ENCODE results near the gene ARSB. TPM values are rescaled to one million over a fixed set of nuclear protein-coding genes. Genes with fewer than 3 reads are reported as not detected.

ARSB gene
- total RNA-seq, 4 donors from 2014 or later = 10.0 to 17.4 (median 13.9) TPM

- no peak for DNase-seq
- intact Hi-C loops (cut with DNase I) = no loop called here
- H3K9me3 ChIP-seq = no peaks in the 10 kb centered on the region
- no peak overlapping the region for H3K4me3 ChIP-seq (replicated peaks in 1 of 3)
- no peaks in the 10 kb centered on the region for H3K4me1 ChIP-seq
- WGBS, 2 donors = 90 to 93% methylated on average over 2 of the region's 2 CpGs
- no peaks in the 10 kb centered on the region for H3K27me3 ChIP-seq
- TF ChIP-seq CTCF (IDR thresholded peaks at IDR 0.05) = no peak
- TF ChIP-seq POLR2A (IDR thresholded peaks at IDR 0.05) = no peak
- no peaks in the 10 kb centered on the region for H3K36me3 ChIP-seq
- no peak overlapping the region for H3K27ac ChIP-seq
Observed at GRCh38 chr5:78758169-78758839, 226.8 kb downstream of the ARSB start.

GRCh38 chr5:78757269-78758053 lies 227.6 kb downstream of the ARSB start:
- no peaks in the 10 kb centered on the region for H3K4me1 ChIP-seq
- DNase-seq = no peak
- 82% methylated on average over 7 of the region's 7 CpGs for WGBS, 2 donors
- intact Hi-C loops (cut with DNase I) = no loop called here
- H3K27ac ChIP-seq = no peak overlapping the region
- no peaks in the 10 kb centered on the region for H3K9me3 ChIP-seq
- no peak overlapping the region for H3K4me3 ChIP-seq (replicated peaks in 1 of 3)
- H3K27me3 ChIP-seq = no peaks in the 10 kb centered on the region
- TF ChIP-seq POLR2A (IDR thresholded peaks at IDR 0.05) (no peak), CTCF (IDR thresholded peaks at IDR 0.05) (no peak)
- no peaks in the 10 kb centered on the region for H3K36me3 ChIP-seq

- Histone ChIP-seq H3K4me1 (no peaks in the 10 kb centered on the region), H3K27ac (no peak overlapping the region), H3K36me3 (no peaks in the 10 kb centered on the region), H3K9me3 (no peaks in the 10 kb centered on the region), H3K4me3 (replicated peaks in 1 of 3) (no peak overlapping the region), H3K27me3 (no peaks in the 10 kb centered on the region)
- 83 to 84% methylated on average over 3 of the region's 3 CpGs for WGBS, 2 donors
- intact Hi-C loops (cut with DNase I) = no loop called here
- DNase-seq = no peak
- no peak for TF ChIP-seq CTCF (IDR thresholded peaks at IDR 0.05)
- no peak for TF ChIP-seq POLR2A (IDR thresholded peaks at IDR 0.05)
Observed at GRCh38 chr5:78756858-78757257, 228.3 kb downstream of the ARSB start.

- intact Hi-C loops (cut with DNase I) = no loop called here
- WGBS, 2 donors = 59 to 70% methylated on average over 2 of the region's 2 CpGs
- no peak overlapping the region for H3K27ac ChIP-seq
Observed at GRCh38 chr5:78755822-78756429, 229.2 kb downstream of the ARSB start.

More at GRCh38 chr5:78755822-78756429, 229.2 kb downstream of the ARSB start:
- no peak for DNase-seq
- Histone ChIP-seq H3K4me3 (replicated peaks in 1 of 3) (no peak overlapping the region), H3K36me3 (no peaks in the 10 kb centered on the region), H3K4me1 (no peaks in the 10 kb centered on the region), H3K9me3 (no peaks in the 10 kb centered on the region), H3K27me3 (no peaks in the 10 kb centered on the region)
- TF ChIP-seq POLR2A (IDR thresholded peaks at IDR 0.05) (no peak), CTCF (IDR thresholded peaks at IDR 0.05) (no peak)
